Activated T-helper 9 cell treated with anti-CD3 and anti-CD28 coated beads, Interleukin-2, amount 50 U/mL, for 16 hours (primary cell): ENCODE data around the gene KIF19.

Experiments used
- DNase-seq: peaks from one replicate; pipeline ENCODE4 v3.0.0-alpha.2; 2020; ENCODE audit warnings: low read depth

Gene KIF19

DNA sequence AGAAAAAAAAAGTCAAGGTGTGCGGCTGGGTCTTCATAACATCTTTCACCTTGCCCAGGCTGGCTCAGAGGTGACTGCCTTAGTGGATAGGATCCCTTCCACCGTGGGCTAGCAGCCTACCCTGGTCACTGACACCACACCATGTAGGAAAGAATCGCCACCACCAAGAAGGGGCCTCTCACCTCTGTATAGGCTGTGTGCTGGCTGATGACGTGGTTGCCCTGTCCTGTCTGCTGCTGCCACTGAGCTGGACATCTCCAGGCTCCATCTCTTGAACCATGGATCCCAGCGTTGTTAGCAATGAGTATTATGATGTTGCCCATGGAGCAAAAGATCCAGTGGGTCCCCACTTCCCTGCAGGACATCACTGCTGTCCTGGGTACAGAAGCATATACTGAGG lies 41.2 kb downstream of the KIF19 start, which contains the start of gene GPR142:
Gene GPR142 (plus strand): TSS at position 301 of the 400 bp plus-strand sequence. CDS start 2,035 bp downstream, outside the sequence.
- DNase-seq: no peak

DNA sequence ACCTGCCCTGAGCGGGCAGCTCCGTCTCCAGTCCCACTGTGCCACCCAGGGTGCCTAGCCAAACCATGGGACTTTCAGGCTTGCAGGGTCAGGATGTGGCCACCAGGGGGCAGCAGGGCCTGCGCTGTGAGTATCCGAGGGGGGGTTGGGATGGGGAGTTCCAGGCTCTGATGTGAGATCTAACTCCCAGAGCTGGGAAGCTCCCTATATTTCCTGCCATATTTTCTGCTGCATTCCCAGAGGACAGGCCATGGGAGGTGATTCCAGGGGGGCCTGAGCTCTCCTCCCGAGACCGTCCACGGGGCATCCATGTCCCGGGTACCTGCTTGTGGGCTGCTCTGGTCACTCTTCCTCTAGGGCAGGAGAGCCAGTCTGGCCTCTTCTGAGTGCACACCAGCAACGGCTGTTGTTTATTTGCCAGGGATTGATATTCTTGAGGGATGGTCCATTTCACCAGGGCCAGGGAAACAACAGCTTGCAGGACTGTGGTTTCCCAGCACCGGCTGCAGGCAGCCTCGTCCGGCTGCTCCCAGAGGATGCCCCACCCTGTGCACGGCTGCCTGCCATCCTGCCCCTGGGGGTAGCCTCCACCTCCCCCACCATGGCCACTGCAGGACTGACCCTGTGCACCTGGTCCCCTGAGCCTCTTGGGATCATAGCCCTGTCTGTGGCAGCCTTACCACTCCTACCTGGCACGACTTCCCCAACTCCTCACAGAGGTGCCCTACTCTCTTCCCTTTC lies 42.5 kb downstream of the KIF19 start:
- peak; percentile 63 for DNase-seq

DNA sequence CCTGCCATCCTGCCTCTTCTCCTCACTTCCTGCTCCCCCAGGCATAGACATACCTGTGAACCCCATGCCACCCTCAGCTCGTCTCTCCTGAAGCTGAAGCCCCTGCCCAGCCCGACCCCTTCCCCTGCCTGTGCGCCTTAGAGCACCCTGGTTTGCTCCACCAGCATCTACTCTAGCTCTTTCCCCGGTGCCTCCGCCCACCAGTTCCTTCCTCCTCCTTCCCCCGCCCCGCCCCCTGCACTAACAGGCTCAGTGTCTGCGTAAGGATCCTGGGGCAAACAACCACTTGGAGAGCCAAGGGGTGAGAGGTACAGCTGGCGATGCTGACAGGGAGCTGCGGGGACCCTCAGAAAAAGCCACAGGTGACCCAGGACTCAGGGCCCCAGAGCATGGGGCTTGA lies 43.2 kb downstream of the KIF19 start:
- DNase-seq: peak; percentile 28

DNA sequence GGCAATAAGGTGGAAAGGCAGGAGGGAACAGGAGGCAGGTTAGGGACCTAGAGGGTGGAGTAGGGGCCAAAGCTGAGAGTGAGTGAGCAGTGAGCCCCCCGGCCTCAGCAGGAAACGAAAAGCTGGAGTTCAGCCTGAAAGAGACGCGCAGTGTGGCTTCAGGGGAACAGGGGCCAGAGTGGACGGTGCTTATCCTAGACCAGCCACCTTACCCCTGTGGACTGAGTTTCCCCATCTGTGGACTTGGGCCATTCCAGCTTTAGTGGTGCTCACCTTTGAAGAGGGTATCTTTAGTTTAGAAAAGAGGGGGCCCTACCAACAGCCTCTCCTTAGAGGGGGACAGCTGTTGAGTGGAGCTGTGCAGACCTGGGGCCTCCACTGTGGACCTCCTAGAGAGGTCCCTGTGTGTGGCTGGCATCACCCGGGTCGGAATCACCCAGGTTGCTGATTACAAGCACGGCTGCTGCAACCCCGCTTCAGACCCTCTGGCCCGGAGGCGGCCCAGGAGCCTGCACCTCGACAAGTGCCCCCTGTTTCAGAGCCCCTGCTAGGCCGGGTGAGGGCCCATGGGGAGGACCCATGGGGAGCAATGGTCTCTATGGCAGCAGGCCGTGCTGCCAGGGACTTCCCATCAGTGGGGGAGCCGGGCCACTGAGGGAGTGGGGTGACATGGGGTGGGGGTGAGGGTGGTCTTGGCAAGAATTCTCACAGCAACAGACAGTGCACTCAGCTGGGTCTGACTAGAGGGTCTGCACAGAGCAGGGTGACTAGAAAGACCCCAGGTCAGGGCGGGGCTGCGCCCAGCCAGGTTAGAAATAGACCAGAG lies 43.9 kb downstream of the KIF19 start:
- DNase-seq: no peak

DNA sequence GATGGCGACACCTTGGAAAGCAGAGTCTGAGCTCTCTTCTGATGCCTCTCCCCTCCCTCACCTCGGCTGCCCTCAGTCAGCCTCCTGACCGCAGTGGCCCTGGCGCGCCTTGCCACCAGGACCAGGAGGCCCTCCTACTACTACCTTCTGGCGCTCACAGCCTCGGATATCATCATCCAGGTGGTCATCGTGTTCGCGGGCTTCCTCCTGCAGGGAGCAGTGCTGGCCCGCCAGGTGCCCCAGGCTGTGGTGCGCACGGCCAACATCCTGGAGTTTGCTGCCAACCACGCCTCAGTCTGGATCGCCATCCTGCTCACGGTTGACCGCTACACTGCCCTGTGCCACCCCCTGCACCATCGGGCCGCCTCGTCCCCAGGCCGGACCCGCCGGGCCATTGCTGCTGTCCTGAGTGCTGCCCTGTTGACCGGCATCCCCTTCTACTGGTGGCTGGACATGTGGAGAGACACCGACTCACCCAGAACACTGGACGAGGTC lies 45.7 kb downstream of the KIF19 start:
- DNase-seq: no peak

DNA sequence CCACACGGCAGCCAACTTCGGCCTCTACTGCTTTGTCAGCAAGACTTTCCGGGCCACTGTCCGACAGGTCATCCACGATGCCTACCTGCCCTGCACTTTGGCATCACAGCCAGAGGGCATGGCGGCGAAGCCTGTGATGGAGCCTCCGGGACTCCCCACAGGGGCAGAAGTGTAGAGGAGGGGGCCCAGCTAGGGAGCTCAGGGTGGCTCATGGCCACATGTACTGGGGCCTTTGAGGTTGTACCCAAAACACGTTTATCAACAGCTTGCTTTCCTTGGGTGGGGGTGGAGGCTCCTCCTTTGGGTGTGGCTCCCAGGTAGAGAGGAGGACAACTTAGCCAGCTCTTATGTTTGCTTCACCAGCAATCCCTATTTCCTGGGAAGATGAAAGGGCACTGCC lies 46.4 kb downstream of the KIF19 start:
- DNase-seq: no peak

DNA sequence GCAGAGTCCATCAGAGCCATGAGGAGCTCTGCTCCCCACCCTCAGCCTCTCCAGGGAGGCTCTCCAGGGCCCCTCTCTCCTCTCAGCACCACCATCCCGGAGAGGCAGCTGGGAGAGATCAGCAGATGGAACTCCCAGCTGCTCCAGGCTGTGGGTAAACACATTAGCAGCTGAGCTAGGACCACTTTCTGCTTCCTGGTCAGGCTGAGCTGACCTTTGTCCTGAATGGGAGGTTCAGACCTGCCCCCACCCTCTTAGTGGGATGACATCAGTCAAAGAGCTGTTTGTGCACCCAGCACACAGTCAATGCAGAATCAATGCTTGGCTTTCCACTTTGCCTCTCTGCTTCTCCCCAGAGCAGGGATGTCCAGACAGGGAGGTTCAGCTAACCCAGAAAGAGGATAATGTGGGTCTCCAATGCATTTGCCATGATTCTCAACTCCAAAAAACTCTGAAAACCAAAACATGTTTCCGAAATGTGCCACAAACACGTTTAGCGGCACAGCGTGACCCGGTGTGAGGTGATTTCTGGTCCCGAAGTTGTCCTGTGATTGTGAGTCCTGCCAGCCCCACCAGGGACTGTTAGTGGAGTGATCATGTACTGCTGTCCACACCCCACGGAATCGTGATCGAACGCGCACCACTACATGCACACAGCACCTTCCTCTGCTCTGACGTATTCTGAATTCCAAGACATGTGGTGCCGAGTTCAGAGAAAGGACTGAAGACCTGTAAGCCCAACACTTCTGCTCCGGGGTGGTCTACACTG lies 48.0 kb downstream of the KIF19 start:
- DNase-seq: no peak

DNA sequence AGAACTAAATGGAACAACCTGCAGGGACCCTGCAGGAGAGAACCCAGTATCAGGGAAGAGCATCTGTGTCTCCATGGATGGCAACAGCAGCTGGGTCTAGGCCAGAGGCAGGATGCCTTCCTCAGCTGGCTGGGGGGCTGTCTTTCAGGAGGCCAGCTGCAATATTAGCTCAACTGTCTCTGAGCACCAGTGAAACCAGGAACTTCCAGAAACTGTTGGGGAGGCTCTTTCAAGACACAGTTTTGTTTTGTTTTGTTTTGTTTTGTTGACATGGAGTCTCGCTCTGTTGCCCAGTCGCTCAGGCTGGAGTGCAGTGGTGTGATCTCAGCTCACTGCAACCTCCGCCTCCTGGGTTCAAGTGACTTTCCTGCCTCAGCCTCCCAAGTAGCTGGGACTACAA lies 48.8 kb downstream of the KIF19 start:
- no peak for DNase-seq

DNA sequence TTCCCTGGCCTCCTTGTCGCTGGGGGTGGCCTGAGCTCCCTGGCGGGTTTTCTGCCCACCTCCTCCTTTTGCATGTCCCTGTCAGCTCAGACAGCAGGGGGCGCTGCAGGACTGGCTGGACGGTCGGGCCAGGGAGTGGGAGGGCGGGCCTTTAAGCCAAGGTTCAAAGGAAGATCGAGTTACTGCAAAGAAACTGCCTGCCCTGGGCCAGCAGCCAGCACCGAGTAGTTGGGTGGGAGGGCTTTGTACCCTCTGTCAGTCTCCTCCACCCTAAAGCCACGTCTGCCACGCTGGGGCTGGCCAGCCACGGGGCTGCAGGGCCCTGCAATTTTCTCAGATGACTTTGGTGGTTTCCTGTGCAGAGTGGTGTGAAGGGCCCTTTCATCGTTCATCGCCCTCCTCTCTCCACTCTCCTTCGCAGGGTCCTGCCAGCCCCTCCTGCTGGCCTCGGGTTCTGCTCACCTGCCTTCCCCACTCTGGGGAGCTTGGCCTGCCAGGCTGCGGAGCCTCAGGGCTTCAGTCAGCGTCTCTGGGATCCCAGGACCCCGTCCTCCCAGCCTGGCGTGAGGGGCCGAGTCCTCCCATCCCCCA lies 53.6 kb downstream of the KIF19 start:
- DNase-seq: peak; percentile 84

DNA sequence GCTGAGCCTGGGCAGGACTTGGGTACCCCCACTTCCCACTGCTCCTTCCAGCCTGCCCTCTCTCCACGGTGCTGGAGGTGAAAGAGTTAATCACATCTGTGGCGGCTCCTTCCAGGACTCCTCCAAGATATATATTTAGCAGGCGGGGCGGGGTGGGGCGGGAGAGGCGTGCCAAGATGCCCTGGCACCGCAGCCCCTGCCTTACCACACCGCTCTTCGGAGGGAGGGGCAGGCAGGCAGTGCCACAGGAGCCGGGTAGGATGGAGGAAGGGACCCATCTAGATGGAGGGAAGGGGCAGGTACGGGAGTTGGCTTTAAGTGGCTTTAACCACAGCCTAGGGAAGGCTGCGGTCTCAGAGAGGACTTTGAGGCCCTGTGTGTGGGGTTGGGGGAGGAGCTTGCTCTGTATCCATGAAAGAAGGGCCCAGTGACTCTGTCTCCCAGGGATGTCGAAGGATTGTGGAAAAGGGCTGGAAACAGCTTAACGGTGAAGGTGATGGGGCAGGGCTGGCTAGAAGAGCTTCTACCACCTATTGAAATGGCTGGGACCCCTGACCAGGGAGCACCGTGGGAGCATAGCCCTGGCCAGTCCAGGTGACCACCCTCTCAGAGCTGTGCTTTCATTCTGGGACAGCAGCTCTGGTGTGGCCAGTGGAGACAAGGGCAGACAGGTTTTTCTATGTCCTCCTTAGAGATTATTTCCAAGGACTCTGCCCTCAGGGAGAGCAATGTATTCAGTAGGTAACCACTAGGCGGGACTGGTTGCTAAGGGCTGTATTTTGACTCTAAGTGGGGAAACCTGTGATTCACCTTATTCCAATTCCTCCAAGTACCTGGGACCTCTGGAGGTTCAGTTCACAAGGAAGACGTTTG lies 54.3 kb downstream of the KIF19 start:
- DNase-seq: no peak

DNA sequence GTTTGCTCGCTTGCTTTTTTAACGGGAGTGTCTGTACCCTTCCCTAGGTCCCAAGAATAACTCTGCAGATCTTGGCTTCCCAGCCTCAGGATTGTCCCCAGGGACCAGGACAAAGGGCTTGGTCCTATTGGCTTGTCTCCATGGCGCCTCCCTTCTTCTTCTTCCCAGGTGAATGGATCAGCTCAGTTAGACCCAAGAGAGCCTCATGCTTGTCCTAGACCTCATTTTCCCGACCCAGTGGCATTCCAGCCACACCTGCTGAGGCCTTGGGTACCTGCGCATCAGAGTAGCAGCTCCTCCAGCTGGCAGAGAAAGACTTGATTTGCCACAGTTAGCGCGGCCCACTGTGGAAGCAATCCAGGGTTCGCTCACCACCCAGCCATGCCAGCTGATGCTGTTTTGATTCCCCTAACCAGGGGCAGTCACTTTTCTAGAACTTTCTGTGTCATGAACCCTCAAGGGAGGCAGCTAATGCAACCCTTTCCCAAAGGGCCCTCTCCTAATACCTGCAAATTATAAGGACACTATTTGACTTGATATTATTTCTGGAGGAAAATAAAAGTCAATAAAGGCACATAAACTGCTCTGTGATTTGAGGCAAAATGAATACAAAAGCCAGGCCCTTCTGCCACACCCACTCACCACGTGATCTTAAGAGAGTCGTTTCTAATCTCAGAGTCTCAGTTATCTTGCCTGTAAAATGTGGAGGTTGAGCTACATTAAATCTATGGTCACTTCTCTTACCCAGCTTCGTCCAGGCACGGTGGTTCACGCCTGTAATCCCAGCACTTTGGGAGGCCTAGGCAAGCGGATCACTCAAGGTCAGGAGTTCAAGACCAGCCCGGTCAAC lies 55.2 kb downstream of the KIF19 start:
- DNase-seq: no peak

DNA sequence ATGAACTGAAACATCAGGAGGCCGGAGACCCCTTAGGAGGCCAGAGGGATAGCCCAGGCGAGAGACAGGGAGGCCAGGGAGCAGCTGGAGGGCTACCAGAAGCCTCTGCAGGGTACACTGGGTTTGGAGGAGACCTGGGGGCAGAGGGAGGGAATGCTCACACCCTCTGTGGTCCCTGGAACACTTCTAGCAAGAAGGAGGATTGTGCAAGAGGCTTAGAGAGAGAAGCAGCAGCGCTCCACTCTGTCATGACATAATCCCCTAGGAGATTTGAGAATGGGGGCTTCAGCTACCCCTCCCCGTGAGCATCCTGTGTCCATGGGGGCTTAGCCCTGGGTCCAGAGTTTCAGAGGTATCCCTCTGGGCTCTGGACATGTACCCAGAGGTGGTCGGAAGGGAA lies 57.1 kb downstream of the KIF19 start:
- no peak for DNase-seq

DNA sequence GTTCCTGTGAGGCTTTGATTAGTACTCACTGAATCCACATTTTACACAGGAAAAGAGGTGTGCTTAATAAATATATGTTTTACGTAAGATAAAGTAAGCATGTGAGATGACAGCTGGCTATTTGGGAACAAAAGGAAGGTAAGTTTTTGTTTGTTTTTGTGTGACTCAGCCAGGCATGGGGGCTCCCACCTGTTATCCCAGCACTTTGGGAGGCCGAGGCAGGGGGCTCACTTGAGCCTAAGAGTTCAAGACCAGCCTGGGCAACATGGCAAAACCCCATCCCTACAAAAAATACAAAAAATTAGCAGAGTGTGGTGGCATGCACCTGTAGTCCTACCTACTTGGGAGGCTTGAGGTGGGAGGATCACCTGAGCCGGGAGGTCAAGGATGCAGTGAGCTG lies 59.2 kb downstream of the KIF19 start:
- no peak for DNase-seq

DNA sequence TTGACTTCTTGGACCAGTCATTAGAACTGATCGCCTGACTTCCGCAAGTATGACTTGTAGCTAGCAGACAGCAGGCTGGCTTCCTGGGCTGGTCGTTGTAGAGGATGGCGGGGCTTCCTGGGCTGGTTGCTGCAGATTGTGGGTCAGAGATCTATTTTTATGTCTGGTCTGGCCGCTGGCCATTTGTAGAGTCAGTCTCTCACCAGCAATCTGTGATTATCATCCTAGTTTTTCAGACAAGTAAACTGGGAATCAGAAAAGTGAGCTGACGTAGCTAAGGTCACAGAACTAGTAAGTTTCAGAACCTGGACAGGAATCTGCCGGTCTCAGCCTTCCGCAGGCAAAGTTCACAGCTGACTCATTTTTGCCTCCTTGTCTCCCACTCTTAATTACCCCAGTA lies 60.4 kb downstream of the KIF19 start:
- no peak for DNase-seq

DNA sequence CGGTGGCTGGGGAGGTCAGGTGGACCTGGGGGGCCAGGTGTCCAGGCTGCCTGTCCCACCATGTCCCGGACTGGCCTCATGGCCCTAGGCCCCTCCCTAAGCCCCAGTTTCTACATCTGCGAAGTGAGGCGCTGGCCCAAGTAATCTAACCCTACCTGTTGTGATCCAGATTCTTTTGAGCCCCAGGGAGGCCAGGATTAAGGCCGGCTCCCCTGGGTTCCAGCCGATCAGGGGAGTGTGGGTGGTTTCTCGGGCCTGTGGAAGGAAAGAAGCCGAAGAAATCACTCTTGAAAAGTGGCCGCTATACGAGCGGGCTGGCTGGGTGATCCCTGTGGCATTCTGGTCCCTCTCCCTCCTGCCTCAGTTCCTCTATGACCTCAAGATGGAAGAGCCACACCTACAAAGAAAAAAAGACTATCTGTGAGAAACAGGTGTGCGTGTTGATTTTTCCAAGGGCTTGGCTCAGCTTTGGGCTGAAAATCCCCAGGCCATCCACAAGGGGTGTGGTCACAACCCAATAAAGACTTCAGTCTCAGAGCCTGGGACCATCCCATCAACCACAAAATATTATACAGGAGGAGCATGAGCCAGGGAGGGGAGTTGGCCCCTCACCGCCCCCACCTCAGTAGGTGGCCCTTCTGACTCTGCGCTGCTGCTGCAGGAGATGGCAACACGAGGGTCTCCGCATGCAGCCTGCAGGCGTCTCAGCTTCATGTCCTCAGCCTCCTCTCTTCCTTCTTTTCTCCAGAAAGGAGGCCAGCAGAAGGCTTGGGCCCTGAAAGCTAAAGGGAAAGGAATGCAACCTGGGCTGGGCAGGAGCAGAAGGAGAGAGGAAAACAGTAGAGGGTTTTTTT lies 61.6 kb downstream of the KIF19 start:
- DNase-seq: no peak

DNA sequence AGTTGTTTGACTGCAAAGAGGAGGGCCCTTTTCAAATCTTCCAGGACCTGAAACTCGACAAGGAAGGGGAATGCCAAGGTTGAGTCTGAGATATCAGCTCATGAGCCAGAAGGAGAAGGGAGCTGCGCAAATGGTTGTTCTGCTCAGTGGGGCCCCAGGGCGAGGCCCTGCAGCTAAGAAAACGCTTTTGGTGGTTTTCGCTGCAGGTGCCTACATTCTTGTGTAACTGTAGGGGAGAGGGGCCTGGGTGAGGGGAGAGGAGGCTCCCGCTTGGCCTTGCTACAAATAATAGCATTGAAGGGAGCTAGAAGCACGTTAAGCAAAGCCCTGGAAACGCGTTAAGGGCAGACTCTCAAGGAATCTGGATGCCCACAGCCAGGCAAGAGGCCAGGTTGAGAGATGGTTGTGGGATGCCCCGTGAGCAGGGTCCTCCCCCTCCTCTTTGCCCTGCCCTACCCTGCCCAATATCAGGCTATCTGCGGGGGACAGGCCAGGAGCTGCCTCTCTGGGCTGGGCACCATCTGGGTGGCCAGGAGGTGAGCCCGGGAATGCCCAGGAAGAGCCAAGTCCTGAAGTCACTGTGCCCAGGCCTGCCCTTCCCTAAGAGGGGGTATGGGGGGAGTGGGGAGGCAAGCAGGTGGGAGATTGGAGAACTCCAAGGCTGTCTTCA lies 63.2 kb downstream of the KIF19 start:
- DNase-seq: no peak

DNA sequence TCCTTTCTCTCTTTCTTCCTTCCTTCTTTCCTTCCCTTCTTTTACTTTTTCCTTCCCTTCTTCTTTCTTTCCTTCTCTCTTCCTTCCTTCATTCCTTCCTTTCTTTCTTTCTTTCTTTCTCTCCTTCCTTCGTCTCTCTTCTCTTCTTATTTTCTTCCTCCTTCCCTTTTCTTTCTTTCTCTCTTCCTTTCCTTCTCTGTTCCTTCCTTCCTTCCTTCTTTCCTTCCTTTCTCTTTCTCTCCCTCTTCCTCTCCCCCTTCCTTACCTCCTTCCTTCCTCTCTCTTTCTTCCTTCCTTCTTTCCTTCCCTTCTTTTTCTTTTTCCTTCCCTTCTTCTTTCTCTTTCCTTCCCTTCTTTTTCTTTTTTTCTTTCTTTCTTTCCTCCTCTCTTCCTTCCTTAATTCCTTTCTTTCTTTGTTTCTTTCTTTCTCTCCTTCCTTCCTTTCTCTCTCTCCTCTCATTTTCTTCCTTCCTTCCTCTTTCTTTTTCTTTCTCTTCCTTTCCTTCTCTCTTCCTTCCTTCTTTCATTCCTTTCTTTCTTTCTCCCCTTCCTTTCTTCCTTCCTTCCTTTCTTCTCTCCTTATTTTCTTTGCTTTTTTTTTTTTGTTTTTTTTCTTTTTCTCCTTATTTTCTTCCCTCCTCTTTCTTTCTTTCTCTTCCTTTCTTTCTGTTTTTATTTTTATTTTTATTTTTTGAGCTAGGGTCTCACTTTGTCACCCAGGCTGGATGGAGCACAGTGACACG lies 64.1 kb downstream of the KIF19 start:
- no peak for DNase-seq
